Fibroblast of the aortic adventitia (primary cell): ENCODE data around the gene NRIP3. TPM values are rescaled to one million over a fixed set of nuclear protein-coding genes. Genes with fewer than 3 reads are reported as not detected.

Experiments used
- DNase-seq: peaks from one replicate; pipeline ENCODE4 v3.0.0-alpha.2; 2010; ENCODE audit warnings: low read depth
- H3K4me3 ChIP-seq: 2 replicates; pipeline ENCODE4 v1.5.1; 2011; ENCODE audit warnings: low read depth, mild to moderate bottlenecking, control low read depth, low read length, moderate library complexity
- small RNA-seq: library from RNA; depleted of rRNA; stranded (forward); fragments of <200 nt; gene quantifications from one replicate; pipeline ENCODE3, GENCODE V24; 2012
- total RNA-seq: library from RNA; depleted of rRNA; stranded (reverse); fragments of >200 nt; gene quantifications from 2 replicates; pipeline ENCODE4 v1.2.3, GENCODE V29; 2012; ENCODE audit warnings: low replicate concordance
- TF ChIP-seq, protein P1 (sequence below): IDR thresholded peaks from 2 replicates; pipeline ENCODE4 v1.5.1; 2011; ENCODE audit warnings: mild to moderate bottlenecking, low read length, control low read depth, inconsistent platforms; ENCODE audit not compliant: insufficient read depth

Gene NRIP3
- total RNA-seq, 1 donor, result 21.3 TPM

DNA sequence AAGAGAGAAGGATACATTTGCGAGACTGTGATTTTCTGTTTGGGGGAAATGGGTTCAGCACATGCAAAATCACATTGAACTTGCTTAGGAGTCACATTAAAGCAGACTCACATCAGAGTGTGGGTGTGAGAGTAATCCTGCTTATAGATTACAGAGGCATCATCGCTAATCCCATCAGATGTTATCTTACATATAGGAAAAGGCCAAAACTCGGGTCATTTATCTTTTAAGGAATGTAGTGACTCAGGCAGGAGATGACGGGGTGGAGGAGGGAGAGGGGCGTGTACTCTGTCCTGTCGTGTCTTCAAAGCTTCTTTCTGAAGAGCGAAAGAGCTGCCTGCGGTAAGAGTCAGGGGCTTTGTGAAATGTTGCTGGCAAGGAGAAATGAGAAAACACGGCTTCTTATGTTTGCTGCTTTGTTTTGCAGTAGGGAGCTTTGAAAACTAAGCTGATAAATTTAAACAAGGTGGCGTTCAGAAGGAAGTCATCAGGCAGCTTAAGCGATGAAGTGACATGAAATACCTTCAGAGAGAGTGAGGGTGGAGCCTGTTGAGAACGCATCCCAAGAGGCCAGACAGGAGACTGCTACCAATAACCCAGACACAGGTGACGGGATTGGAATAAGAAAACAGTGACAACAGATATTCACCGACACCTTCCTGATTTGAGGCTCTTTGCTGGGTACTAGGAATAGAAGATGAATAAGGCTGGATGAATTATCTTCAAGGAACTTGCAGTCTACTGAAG, 68.9 kb downstream of the NRIP3 start:
- peak; percentile 86 for DNase-seq
- no peak overlapping the region for H3K4me3 ChIP-seq
- TF ChIP-seq, protein P1, sequence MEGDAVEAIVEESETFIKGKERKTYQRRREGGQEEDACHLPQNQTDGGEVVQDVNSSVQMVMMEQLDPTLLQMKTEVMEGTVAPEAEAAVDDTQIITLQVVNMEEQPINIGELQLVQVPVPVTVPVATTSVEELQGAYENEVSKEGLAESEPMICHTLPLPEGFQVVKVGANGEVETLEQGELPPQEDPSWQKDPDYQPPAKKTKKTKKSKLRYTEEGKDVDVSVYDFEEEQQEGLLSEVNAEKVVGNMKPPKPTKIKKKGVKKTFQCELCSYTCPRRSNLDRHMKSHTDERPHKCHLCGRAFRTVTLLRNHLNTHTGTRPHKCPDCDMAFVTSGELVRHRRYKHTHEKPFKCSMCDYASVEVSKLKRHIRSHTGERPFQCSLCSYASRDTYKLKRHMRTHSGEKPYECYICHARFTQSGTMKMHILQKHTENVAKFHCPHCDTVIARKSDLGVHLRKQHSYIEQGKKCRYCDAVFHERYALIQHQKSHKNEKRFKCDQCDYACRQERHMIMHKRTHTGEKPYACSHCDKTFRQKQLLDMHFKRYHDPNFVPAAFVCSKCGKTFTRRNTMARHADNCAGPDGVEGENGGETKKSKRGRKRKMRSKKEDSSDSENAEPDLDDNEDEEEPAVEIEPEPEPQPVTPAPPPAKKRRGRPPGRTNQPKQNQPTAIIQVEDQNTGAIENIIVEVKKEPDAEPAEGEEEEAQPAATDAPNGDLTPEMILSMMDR, result no peak

DNA sequence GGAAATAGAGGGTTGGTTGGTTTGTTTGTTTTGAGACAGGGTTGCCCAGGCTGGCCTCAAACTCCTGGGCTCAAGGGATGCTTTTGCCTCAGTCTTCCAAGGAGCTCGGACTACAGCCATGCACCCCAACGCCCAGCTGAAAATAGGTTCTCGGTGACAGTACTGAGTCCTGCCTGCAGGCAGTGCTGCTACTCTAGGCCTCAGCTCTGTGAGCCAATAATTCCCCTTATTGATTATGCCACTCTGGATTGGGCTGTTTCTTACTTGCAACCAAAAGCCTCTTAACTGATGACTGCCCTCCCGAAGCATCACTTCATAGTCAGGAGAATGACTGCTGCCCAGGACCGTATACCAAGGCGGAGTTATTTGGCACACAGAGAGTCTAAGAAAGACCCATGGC, 69.9 kb downstream of the NRIP3 start:
- TF ChIP-seq, protein P1, result peak; percentile 16
- no peak for DNase-seq
- H3K4me3 ChIP-seq, result no peak overlapping the region

DNA sequence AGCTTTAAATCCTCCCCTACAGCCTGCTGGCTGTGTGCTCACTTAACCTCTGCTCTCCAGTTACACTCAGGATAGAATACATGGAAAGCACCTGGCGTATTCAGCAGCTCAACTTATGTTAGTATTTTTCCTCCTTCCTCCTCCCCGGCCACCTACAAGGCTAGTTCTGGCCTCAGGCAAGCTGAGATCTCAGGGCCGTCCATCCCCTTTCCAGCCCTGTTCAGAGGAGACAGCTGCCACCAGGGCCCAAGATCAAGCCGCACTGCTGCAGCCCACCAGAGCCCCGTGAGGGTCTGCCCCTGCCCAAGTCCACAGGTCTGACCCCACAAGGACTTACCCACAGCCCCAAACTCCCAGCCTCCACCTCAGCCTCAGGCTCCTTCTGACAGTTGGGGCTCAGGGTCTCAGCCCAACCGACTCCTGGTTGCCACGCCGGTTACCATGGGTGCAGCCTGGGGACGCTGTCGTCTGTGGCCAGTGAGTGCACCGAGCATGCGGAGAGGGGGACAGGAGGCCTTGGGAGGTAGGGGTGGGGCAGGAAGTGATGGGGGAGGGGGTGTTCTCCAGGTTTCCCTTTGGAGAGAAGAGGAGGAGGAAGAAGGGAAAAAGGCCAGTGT, 71.1 kb downstream of the NRIP3 start, which contains the start of gene C11orf16:
TSS of gene C11orf16 (minus strand) at position 384 of the 617 bp plus-strand sequence. CDS start 639 bp downstream, outside the sequence.
- H3K4me3 ChIP-seq, result no peak within 1 kb of the TSS
- DNase-seq, result no peak
- TF ChIP-seq, protein P1, result no peak

Small RNA genes lying within 50 kb of the gene (small RNA-seq; reads per million reads assigned to genes)
- not detected for gene RF00019

Other genes starting within 250 kb of the NRIP3 start
- gene AKIP1, start 92.8 kb downstream of the NRIP3 start, total RNA-seq, result 22.1 and 32.7 TPM in 2 replicates
- gene C11orf16, start 71.1 kb downstream of the NRIP3 start, total RNA-seq, result not detected in 2 replicates
- not detected in 2 replicates for gene ASCL3, start 61.0 kb downstream of the NRIP3 start, total RNA-seq
- 28.5 and 57.8 TPM in 2 replicates for gene TMEM9B, start 39.6 kb downstream of the NRIP3 start, total RNA-seq
- gene SCUBE2, start 87.6 kb upstream of the NRIP3 start, total RNA-seq, result 0.54 and 1.1 TPM in 2 replicates